GM18909 (cell line): ENCODE data around the gene C17orf50.
"Not testable (repeated sequence)": the region's sequence is repeated elsewhere in the genome, so short reads cannot be mapped to it uniquely, and the experiment has no call there.

ENCODE experiments used
- ATAC-seq: cut with Tn5 transposase; IDR thresholded peaks from one replicate; pipeline ENCODE4 v1.9.1; 2021; ENCODE audit warnings: mild to moderate bottlenecking; ENCODE audit not compliant: unreplicated experiment, poor library complexity

The C17orf50 gene

GRCh38 chr17:35750526-35751395 is 9.9 kb upstream of the C17orf50 start:
- ATAC-seq, result no peak

GRCh38 chr17:35751541-35751940 is 9.1 kb upstream of the C17orf50 start:
- ATAC-seq, result not testable (repeated sequence)

- ATAC-seq, result no peak
Observed at GRCh38 chr17:35752471-35752870, 8.2 kb upstream of the C17orf50 start.

- ATAC-seq, result no peak
Observed at GRCh38 chr17:35752945-35753764, 7.5 kb upstream of the C17orf50 start, which contains the start of gene GAS2L2. Gene GAS2L2, minus strand, starts transcription at chr17:35753239. Its CDS starts 389 bp downstream, at chr17:35752850.

- ATAC-seq, result no peak
Observed at GRCh38 chr17:35757243-35757642, 3.4 kb upstream of the C17orf50 start.

- ATAC-seq, result no peak
Observed at GRCh38 chr17:35761601-35762000, 914 bp downstream of the C17orf50 start.

- ATAC-seq, result no peak
Observed at GRCh38 chr17:35763767-35764122, 3.1 kb downstream of the C17orf50 start.

GRCh38 chr17:35764123-35764991 is 3.7 kb downstream of the C17orf50 start:
- peak; percentile 88 for ATAC-seq

- ATAC-seq, result no peak
Observed at GRCh38 chr17:35765086-35765710, 4.5 kb downstream of the C17orf50 start.

GRCh38 chr17:35765756-35766488 is 5.2 kb downstream of the C17orf50 start:
- ATAC-seq, result no peak

- no peak for ATAC-seq
Observed at GRCh38 chr17:35766489-35766877, 5.8 kb downstream of the C17orf50 start.

- no peak for ATAC-seq
Observed at GRCh38 chr17:35766903-35767510, 6.3 kb downstream of the C17orf50 start.

GRCh38 chr17:35768797-35769196 is 8.1 kb downstream of the C17orf50 start:
- ATAC-seq, result no peak

- ATAC-seq, result no peak
Observed at GRCh38 chr17:35769895-35770486, 9.3 kb downstream of the C17orf50 start.

- ATAC-seq, result no peak
Observed at GRCh38 chr17:35773129-35773528, 12.4 kb downstream of the C17orf50 start.

GRCh38 chr17:35773679-35774425 is 13.2 kb downstream of the C17orf50 start:
- no peak for ATAC-seq

- ATAC-seq, result no peak
Observed at GRCh38 chr17:35774499-35774898, 13.8 kb downstream of the C17orf50 start.

- no peak for ATAC-seq
Observed at GRCh38 chr17:35775039-35775438, 14.4 kb downstream of the C17orf50 start.
